ENCODE measurements around the gene UNC93A.

- TF ChIP-seq POLR2AphosphoS5 (IDR thresholded peaks at IDR 0.05; ENCODE audit: low read depth, low read length) (no peak), TAF1 (IDR thresholded peaks at IDR 0.05; ENCODE audit: borderline replicate concordance, low read depth, low read length) (no peak), POLR2A (IDR thresholded peaks at IDR 0.05; ENCODE audit: low read depth, low read length) (no peak)
These were observed 23.2 kb downstream of the UNC93A start for GRCh38 chr6:167314180-167314821.
